ENCODE results near the gene RRP1B. TPM values are rescaled to one million over a fixed set of nuclear protein-coding genes. Genes with fewer than 3 reads are reported as not detected.

RRP1B gene
- total and polyA plus RNA-seq, 9 of the 15 experiments (the other 6 are each of a cell fraction or from before 2014, with no cell fraction given): 6.8 to 66.6 (median 41.9) TPM

- TF ChIP-seq ZNF655 (CRISPR knock-in tag; IDR thresholded peaks at IDR 0.05): no peak
- no peak for TF ChIP-seq HEY1 (CRISPR knock-in tag; IDR thresholded peaks at IDR 0.05; ENCODE audit: borderline replicate concordance)
- no peak for TF ChIP-seq HNRNPL (IDR thresholded peaks at IDR 0.05; ENCODE audit: low read depth, low read length)
- no peak for TF ChIP-seq DIDO1 (tag; IDR thresholded peaks at IDR 0.05; ENCODE audit: low read depth)
- no peak for TF ChIP-seq ZNF384 (IDR thresholded peaks at IDR 0.05; ENCODE audit: low read depth, low read length)
- TF ChIP-seq ZNF197 (CRISPR knock-in tag; IDR thresholded peaks at IDR 0.05; ENCODE audit: low read depth): no peak
- TF ChIP-seq STAT6 (CRISPR knock-in tag; IDR thresholded peaks at IDR 0.05): no peak
- no peak for TF ChIP-seq ETS2 (tag; IDR thresholded peaks at IDR 0.05; ENCODE audit: borderline replicate concordance, poor library complexity, severe bottlenecking)
- TF ChIP-seq MED1 (CRISPR knock-in tag; IDR thresholded peaks at IDR 0.05; ENCODE audit: borderline replicate concordance): no peak
- no peak for TF ChIP-seq MNT (conservative IDR thresholded peaks at IDR 0.05)
- no peak for TF ChIP-seq PCBP2 (IDR thresholded peaks at IDR 0.05; ENCODE audit: low read depth, low read length, poor library complexity, severe bottlenecking)
- no peak for TF ChIP-seq SLC30A9 (CRISPR knock-in tag; IDR thresholded peaks at IDR 0.05)
- TF ChIP-seq CGGBP1 (CRISPR knock-in tag; IDR thresholded peaks at IDR 0.05): no peak
- intact Hi-C loops (cut with micrococcal nuclease) (no loop called here), in situ Hi-C loops (cut with MboI) (no loop called here)
- H3K4me1 ChIP-seq (replicated peaks in 1 of 2; ENCODE audit: control insufficient read depth in 2 of 2, insufficient read depth in 2 of 2, low read length in 2 of 2): peaks cover 0 to 16% of the 10 kb centered on the region in 2 experiments; a peak in 1 of 5 replicates
- ATAC-seq (no peak), FAIRE-seq (no peak), DNase-seq (ENCODE audit: extremely low read depth in 1 of 4, low spot score in 3 of 4) (no peak)
- CTCF ChIA-PET (ENCODE audit: low intra/inter-chr PET ratio): no interaction called here
- WGBS (ENCODE audit: insufficient coverage, low coverage, missing lambda C conversion rate): 98% methylated on average over 12 of the region's 12 CpGs
- H3K4me3 ChIP-seq: no peak overlapping the region
- peaks cover 97% of the 10 kb centered on the region for H3K36me3 ChIP-seq (ENCODE audit: control insufficient read depth, insufficient read depth, low read length)
- no peaks in the 10 kb centered on the region for H3K9me3 ChIP-seq (replicated peaks; ENCODE audit: control insufficient read depth, insufficient read depth, low read depth, low read length)
- POLR2A ChIA-PET: interaction anchor here (0.8 kb wide), 1 partner anchor 10 kb away, joined by 5 read pairs; no protein-coding TSS in a partner anchor
- no peaks in the 10 kb centered on the region for H3K27me3 ChIP-seq (ENCODE audit: control insufficient read depth in 2 of 2, insufficient read depth in 2 of 2, low read length in 2 of 2)
- no peak overlapping the region for H3K4me2 ChIP-seq (ENCODE audit: insufficient read depth, low read length)
- peaks cover 3% of the 10 kb centered on the region for H3K9me1 ChIP-seq (ENCODE audit: control insufficient read depth, insufficient read depth, low read length)
- H3K27ac ChIP-seq (ENCODE audit: extremely low read depth, low read depth, low read length): no peak overlapping the region
- no peaks in the 10 kb centered on the region for H3K79me2 ChIP-seq (ENCODE audit: control insufficient read depth, insufficient read depth, low read length)
- H4K20me1 ChIP-seq (replicated peaks; ENCODE audit: control insufficient read depth, insufficient read depth, low read length): no peaks in the 10 kb centered on the region
- no TSS peak for BruUV-seq (replicated peaks)
- no peak overlapping the region for H2AFZ ChIP-seq (ENCODE audit: low read depth, low read length)
- no peak overlapping the region for H3K9ac ChIP-seq (ENCODE audit: insufficient read depth in 1 of 2, low read depth in 2 of 2, low read length in 2 of 2)
Measured at GRCh38 chr21:43688906-43689305, 29.5 kb downstream of the RRP1B start.

Data from K562 (cell line).